Loucy (cell line): ENCODE measurements around the gene USH1C.

Experiments used
- H2AFZ ChIP-seq: fragments of 200-600 bp; sonication (generic); 2 replicates; pipeline ENCODE4 v1.6.0; 2016; ENCODE audit warnings: antibody characterized with exemption, mild to moderate bottlenecking, low read length, moderate library complexity
- H3F3A ChIP-seq: fragments of 200-600 bp; 2 replicates; pipeline ENCODE4 v1.6.0; 2016; ENCODE audit warnings: antibody characterized with exemption, low read depth, mild to moderate bottlenecking
- H3K27me3 ChIP-seq: fragments of 200-600 bp; sonication (generic); 2 replicates; pipeline ENCODE4 v1.6.1; 2014; ENCODE audit warnings: low read length, mild to moderate bottlenecking; ENCODE audit not compliant: insufficient read depth, poor library complexity, severe bottlenecking
- H3K36me3 ChIP-seq: fragments of 200-600 bp; sonication (generic); 2 replicates; pipeline ENCODE4 v1.6.1; 2016; ENCODE audit warnings: low read length; ENCODE audit not compliant: insufficient read depth
- H3K4me1 ChIP-seq: fragments of 200-600 bp; sonication (generic); 2 replicates; pipeline ENCODE4 v1.5.1; 2014; ENCODE audit warnings: low read length, mild to moderate bottlenecking; ENCODE audit not compliant: insufficient read depth, poor library complexity, severe bottlenecking
- H3K4me2 ChIP-seq: fragments of 200-600 bp; sonication (generic); 2 replicates; pipeline ENCODE4 v1.6.0; 2014; ENCODE audit warnings: antibody characterized with exemption, low read length, low read depth, mild to moderate bottlenecking; ENCODE audit not compliant: poor library complexity, severe bottlenecking
- H3K4me3 ChIP-seq: fragments of 200-600 bp; sonication (generic); 2 replicates; pipeline ENCODE4 v1.5.1; 2014; ENCODE audit warnings: low read length, mild to moderate bottlenecking, mixed read lengths; ENCODE audit not compliant: poor library complexity, severe bottlenecking
- H3K79me2 ChIP-seq: fragments of 200-600 bp; sonication (generic); 2 replicates; pipeline ENCODE4 v1.6.1; 2014; ENCODE audit warnings: low read length; ENCODE audit not compliant: insufficient read depth
- H3K9ac ChIP-seq: fragments of 200-600 bp; sonication (generic); 2 replicates; pipeline ENCODE4 v1.6.0; 2014; ENCODE audit warnings: mild to moderate bottlenecking, low read depth, low read length, moderate library complexity; ENCODE audit not compliant: poor library complexity, severe bottlenecking
- H3K9me2 ChIP-seq: fragments of 200-600 bp; sonication (generic); replicated peaks from 2 replicates; pipeline ENCODE4 v1.6.1; 2016; ENCODE audit warnings: low read depth, low read length, mixed read lengths
- H3K9me3 ChIP-seq: fragments of 200-600 bp; sonication (generic); 2 replicates; pipeline ENCODE4 v1.6.1; 2014; ENCODE audit warnings: mild to moderate bottlenecking, antibody characterized with exemption, low read length, low read depth; ENCODE audit not compliant: insufficient read depth
- H4K20me1 ChIP-seq: fragments of 200-600 bp; sonication (generic); 2 replicates; pipeline ENCODE4 v1.6.0; 2014; ENCODE audit warnings: antibody characterized with exemption, low read length, mild to moderate bottlenecking; ENCODE audit not compliant: insufficient read depth, poor library complexity, severe bottlenecking
- EZH2phosphoT487 ChIP-seq: fragments of 200-600 bp; IDR thresholded peaks from 2 replicates; pipeline ENCODE4 v1.6.1; 2018; ENCODE audit warnings: antibody characterized with exemption, mild to moderate bottlenecking, moderate library complexity, borderline replicate concordance
- TF ChIP-seq, protein P1 (sequence below): fragments of 200-600 bp; sonication (generic); conservative IDR thresholded peaks from 2 replicates; pipeline ENCODE4 v1.5.1; 2014; ENCODE audit warnings: mild to moderate bottlenecking, antibody characterized with exemption, low read length

USH1C gene

GRCh38 chr11:17526326-17526725 is 17.9 kb downstream of the USH1C start:
- H3K4me2 ChIP-seq, result no peak overlapping the region
- no peak overlapping the region for H3K9ac ChIP-seq
- no peaks in the 10 kb centered on the region for H3K9me3 ChIP-seq
- H3K9me2 ChIP-seq, result no peaks in the 10 kb centered on the region
- no peaks in the 10 kb centered on the region for H3K27me3 ChIP-seq
- no peaks in the 10 kb centered on the region for H3K4me1 ChIP-seq
- no peak overlapping the region for H3K4me3 ChIP-seq
- no peaks in the 10 kb centered on the region for H3K36me3 ChIP-seq
- TF ChIP-seq, protein P1, sequence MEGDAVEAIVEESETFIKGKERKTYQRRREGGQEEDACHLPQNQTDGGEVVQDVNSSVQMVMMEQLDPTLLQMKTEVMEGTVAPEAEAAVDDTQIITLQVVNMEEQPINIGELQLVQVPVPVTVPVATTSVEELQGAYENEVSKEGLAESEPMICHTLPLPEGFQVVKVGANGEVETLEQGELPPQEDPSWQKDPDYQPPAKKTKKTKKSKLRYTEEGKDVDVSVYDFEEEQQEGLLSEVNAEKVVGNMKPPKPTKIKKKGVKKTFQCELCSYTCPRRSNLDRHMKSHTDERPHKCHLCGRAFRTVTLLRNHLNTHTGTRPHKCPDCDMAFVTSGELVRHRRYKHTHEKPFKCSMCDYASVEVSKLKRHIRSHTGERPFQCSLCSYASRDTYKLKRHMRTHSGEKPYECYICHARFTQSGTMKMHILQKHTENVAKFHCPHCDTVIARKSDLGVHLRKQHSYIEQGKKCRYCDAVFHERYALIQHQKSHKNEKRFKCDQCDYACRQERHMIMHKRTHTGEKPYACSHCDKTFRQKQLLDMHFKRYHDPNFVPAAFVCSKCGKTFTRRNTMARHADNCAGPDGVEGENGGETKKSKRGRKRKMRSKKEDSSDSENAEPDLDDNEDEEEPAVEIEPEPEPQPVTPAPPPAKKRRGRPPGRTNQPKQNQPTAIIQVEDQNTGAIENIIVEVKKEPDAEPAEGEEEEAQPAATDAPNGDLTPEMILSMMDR, result no peak
- TF ChIP-seq EZH2phosphoT487, result no peak
- H3F3A ChIP-seq, result no peaks in the 10 kb centered on the region
- H2AFZ ChIP-seq, result no peak overlapping the region
- no peaks in the 10 kb centered on the region for H3K79me2 ChIP-seq
- H4K20me1 ChIP-seq, result no peaks in the 10 kb centered on the region

DNA sequence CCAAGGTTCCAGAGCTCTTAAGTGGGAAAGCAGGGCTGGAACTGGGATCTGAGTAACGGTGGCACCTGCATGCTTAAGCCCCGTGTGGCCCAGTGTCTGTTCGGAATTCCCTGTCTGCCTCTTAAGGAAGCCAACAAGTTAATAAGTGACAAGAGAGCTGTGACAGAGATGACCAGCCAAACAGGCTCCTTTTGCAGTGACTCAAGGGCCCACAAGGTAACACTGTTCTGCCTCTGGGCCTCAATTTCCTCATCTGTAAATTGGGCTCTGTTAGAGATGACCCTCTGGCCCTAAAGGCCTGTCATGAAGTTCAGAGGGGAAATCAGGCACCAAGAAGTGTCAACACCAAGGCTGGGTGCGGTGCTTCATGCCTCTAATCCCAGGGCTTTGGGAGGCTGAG is 18.6 kb downstream of the USH1C start:
- no peak overlapping the region for H2AFZ ChIP-seq
- no peak overlapping the region for H3K9ac ChIP-seq
- no peaks in the 10 kb centered on the region for H4K20me1 ChIP-seq
- H3K4me3 ChIP-seq, result no peak overlapping the region
- H3K27me3 ChIP-seq, result no peaks in the 10 kb centered on the region
- H3K36me3 ChIP-seq, result no peaks in the 10 kb centered on the region
- no peaks in the 10 kb centered on the region for H3K9me2 ChIP-seq
- H3K9me3 ChIP-seq, result no peaks in the 10 kb centered on the region
- H3K4me2 ChIP-seq, result no peak overlapping the region
- no peaks in the 10 kb centered on the region for H3F3A ChIP-seq
- H3K79me2 ChIP-seq, result no peaks in the 10 kb centered on the region
- no peaks in the 10 kb centered on the region for H3K4me1 ChIP-seq
- TF ChIP-seq EZH2phosphoT487, result no peak
- TF ChIP-seq, protein P1, result no peak

- H3K4me2 ChIP-seq, result no peak overlapping the region
- no peaks in the 10 kb centered on the region for H3K9me3 ChIP-seq
- no peak overlapping the region for H3K9ac ChIP-seq
- no peaks in the 10 kb centered on the region for H3K36me3 ChIP-seq
- no peak overlapping the region for H3K4me3 ChIP-seq
- no peaks in the 10 kb centered on the region for H4K20me1 ChIP-seq
- no peaks in the 10 kb centered on the region for H3K27me3 ChIP-seq
- no peaks in the 10 kb centered on the region for H3K4me1 ChIP-seq
- TF ChIP-seq, protein P1, result no peak
- no peak for TF ChIP-seq EZH2phosphoT487
- no peaks in the 10 kb centered on the region for H3K9me2 ChIP-seq
- H3K79me2 ChIP-seq, result no peaks in the 10 kb centered on the region
- no peak overlapping the region for H2AFZ ChIP-seq
- H3F3A ChIP-seq, result no peaks in the 10 kb centered on the region
These were observed 20.0 kb downstream of the USH1C start for GRCh38 chr11:17524221-17524620.
